Peyer's patch (tissue), 4 donors: ENCODE results near the gene PAK2.

ENCODE experiments used
- CTCF ChIP-seq, 6 experiments: fragments of 450-650 bp in 4 of 6; fragments of 200-600 bp in 2 of 6; sonication (generic) in 1 of 6; IDR thresholded peaks; one replicate each; pipeline ENCODE4 v1.5.1; 2017 to 2019; ENCODE audit warnings: antibody characterized with exemption in 6 of 6, mild to moderate bottlenecking in 3 of 6, moderate library complexity in 1 of 6
- POLR2A ChIP-seq, 2 donors: fragments of 450-650 bp; IDR thresholded peaks; one replicate each; pipeline ENCODE4 v1.5.1; 2017; ENCODE audit warnings: antibody characterized with exemption in 2 of 2, mild to moderate bottlenecking in 2 of 2, moderate library complexity in 2 of 2

DNA sequence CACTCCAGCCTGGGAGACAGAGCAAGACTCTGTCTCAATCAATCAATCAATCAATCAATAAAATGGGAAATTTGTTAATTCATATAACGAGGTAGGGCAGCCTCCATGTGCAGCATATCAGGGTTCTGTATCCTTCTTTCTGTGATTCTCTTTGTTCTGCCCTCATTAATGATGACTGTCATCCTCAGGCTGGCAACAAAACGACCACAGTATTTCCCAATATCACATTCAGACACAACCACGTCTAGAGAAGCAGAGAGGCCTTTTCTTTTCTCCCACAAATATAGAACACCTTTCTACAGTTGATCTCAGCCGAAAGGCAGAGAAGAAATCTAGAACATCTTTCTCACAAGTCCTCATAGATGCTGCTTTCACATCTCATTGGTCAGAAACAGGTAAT is 38.9 kb upstream of the PAK2 start:
- TF ChIP-seq POLR2A (IDR thresholded peaks at IDR 0.05) (no peak), CTCF (IDR thresholded peaks at IDR 0.05) (no peak)
